Smooth muscle cell (in vitro differentiated cells): ENCODE results near the gene RALB. TPM values are rescaled to one million over a fixed set of nuclear protein-coding genes. Genes with fewer than 3 reads are reported as not detected.

Experiments used
- DNase-seq: peaks from one replicate; lab custom pipeline; 2025; ENCODE audit not compliant: unreplicated experiment; lab: John Stamatoyannopoulos, UW
- H2AFZ ChIP-seq: fragments of 200-600 bp; sonication (generic); 2 replicates; pipeline ENCODE4 v1.6.0; 2016; ENCODE audit warnings: antibody characterized with exemption, low read depth, mild to moderate bottlenecking
- H3F3A ChIP-seq: fragments of 200-600 bp; sonication (generic); 2 replicates; pipeline ENCODE4 v1.6.0; 2017; ENCODE audit warnings: antibody characterized with exemption, low read depth
- H3K27ac ChIP-seq: fragments of 200-600 bp; sonication (generic); 2 replicates; pipeline ENCODE4 v1.5.1; 2016; ENCODE audit warnings: low read depth, mild to moderate bottlenecking
- H3K27me3 ChIP-seq: fragments of 200-600 bp; sonication (generic); 2 replicates; pipeline ENCODE4 v1.6.1; 2016; ENCODE audit warnings: low read depth, mild to moderate bottlenecking
- H3K36me3 ChIP-seq: fragments of 200-600 bp; sonication (generic); 2 replicates; pipeline ENCODE4 v1.5.1; 2016; ENCODE audit warnings: low read depth
- H3K4me1 ChIP-seq: fragments of 200-600 bp; sonication (generic); 2 replicates; pipeline ENCODE4 v1.5.1; 2016; ENCODE audit warnings: low read depth
- H3K4me2 ChIP-seq: fragments of 200-600 bp; sonication (generic); 2 replicates; pipeline ENCODE4 v1.6.0; 2016; ENCODE audit warnings: mild to moderate bottlenecking
- H3K4me3 ChIP-seq: fragments of 200-600 bp; sonication (generic); 2 replicates; pipeline ENCODE4 v1.5.1; 2016; ENCODE audit warnings: mild to moderate bottlenecking
- H3K79me2 ChIP-seq: fragments of 200-600 bp; sonication (generic); 2 replicates; pipeline ENCODE4 v1.6.0; 2016; ENCODE audit warnings: low read depth, mild to moderate bottlenecking
- H3K9ac ChIP-seq: fragments of 200-600 bp; sonication (generic); 2 replicates; pipeline ENCODE4 v1.6.0; 2016; ENCODE audit warnings: low read depth
- H3K9me3 ChIP-seq: fragments of 200-600 bp; sonication (generic); replicated peaks from 2 replicates; pipeline ENCODE4 v1.5.1; 2016; ENCODE audit warnings: low read depth
- H4K20me1 ChIP-seq: fragments of 200-600 bp; sonication (generic); 2 replicates; pipeline ENCODE4 v1.6.0; 2016; ENCODE audit warnings: low read depth
- CTCF ChIP-seq: fragments of 200-600 bp; sonication (generic); IDR thresholded peaks from 2 replicates; pipeline ENCODE4 v1.5.1; 2017; ENCODE audit warnings: borderline replicate concordance, mild to moderate bottlenecking, antibody characterized with exemption; ENCODE audit not compliant: insufficient read depth, poor library complexity, severe bottlenecking
- WGBS: methylation state at CpG from one replicate; pipeline ENCODE4 v1.1.7; 2016; ENCODE audit warnings: low lambda C conversion rate; 5-methylcytosine and 5-hydroxymethylcytosine counted together
- polyA plus RNA-seq: library from polyadenylated mRNA; unstranded; fragments of >200 nt; fragmentation: Nextera tagmentation; extraction: Ambion mirVana; gene quantifications from 2 replicates; pipeline ENCODE4 v1.2.1, GENCODE V29; 2016
- total RNA-seq: library from RNA; depleted of rRNA; stranded (reverse); fragments of >200 nt; gene quantifications from 2 replicates; pipeline ENCODE4 v1.2.3, GENCODE V29; 2014

Gene RALB
- total and polyA plus RNA-seq, 2 experiments from 2014 or later, result 69.9 to 73.4 TPM

DNA sequence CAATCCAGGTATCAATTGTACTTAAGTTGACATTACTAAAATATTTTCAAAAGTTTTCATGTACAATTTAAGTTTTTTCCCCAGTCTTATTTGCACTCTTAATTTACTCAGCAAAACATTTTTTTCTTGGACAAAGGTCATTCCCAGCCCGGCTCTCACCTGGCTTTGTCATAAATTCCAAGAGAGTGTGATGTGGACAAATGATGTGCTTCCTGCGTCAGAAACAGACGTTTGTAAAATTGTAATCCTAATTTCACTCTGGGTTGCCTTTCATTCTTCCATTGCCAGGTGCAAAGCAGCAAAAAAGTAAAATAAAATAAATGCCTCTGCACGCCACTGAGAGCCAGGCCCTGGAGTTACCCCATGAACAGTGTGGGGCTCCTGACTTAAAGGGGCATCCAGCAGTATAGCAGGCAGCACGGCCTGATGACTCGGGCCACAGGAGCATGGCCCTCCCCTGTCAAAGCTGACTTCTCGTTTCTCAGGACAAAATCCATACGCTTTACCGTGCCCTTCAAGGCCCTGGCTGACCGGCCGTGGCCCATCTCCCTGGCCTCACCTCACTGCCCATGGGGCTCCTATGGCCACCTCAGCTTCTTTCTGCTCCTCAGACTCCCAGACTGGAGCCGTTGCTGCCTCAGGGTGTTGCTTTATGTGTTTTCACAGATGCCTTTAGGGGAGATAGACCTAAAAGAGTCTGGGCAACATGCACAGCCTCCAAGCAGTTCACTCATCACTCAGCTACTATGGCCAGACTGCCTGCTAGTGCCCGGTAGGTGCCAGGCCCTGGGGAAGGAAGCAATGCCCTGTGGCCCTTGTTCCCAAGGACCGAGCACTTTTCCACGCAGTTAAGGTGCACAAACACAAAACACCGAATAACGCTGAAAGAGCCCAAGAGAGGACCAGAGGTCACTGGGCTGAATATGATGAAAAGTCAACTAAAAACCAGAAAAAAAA is 21.9 kb upstream of the RALB start:
- Histone ChIP-seq H3K4me3 (no peak overlapping the region), H4K20me1 (no peaks in the 10 kb centered on the region), H3K36me3 (no peaks in the 10 kb centered on the region), H3K9me3 (no peaks in the 10 kb centered on the region), H3K4me2 (no peak overlapping the region), H3K4me1 (no peaks in the 10 kb centered on the region), H3K27ac (no peak overlapping the region), H3K79me2 (no peaks in the 10 kb centered on the region), H3K9ac (no peak overlapping the region), H3F3A (no peaks in the 10 kb centered on the region), H3K27me3 (no peaks in the 10 kb centered on the region), H2AFZ (no peak overlapping the region)
- DNase-seq, result no peak
- no peak for TF ChIP-seq CTCF
- WGBS, result 90% methylated on average over 17 of the region's 17 CpGs

DNA sequence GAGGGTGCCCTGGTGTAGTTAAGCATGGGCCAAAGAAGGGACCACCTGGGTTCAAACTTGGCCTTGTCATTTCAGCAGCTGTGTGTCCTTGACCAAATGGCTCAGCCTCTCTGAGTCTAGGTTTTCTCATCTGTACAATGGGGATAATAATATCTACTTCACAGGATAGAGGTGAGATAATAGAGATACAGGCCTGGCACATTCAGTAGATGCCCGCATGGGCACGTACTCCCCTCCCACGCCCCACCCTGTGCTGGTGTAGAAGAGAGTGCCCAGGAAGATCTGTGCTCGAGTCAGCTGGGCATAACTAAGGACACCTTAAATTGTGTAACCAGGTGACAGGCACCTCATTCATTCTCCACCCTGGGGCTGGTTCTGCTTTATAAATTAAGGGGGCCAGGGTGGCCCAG is 21.1 kb upstream of the RALB start:
- Histone ChIP-seq H2AFZ (no peak overlapping the region), H4K20me1 (no peaks in the 10 kb centered on the region), H3K9ac (no peak overlapping the region), H3K4me3 (no peak overlapping the region), H3K27me3 (no peaks in the 10 kb centered on the region), H3K36me3 (no peaks in the 10 kb centered on the region), H3K79me2 (no peaks in the 10 kb centered on the region), H3K4me1 (no peaks in the 10 kb centered on the region), H3K4me2 (no peak overlapping the region), H3K9me3 (no peaks in the 10 kb centered on the region), H3K27ac (no peak overlapping the region), H3F3A (no peaks in the 10 kb centered on the region)
- no peak for DNase-seq
- TF ChIP-seq CTCF, result no peak
- WGBS, result 98% methylated on average over 4 of the region's 4 CpGs

DNA sequence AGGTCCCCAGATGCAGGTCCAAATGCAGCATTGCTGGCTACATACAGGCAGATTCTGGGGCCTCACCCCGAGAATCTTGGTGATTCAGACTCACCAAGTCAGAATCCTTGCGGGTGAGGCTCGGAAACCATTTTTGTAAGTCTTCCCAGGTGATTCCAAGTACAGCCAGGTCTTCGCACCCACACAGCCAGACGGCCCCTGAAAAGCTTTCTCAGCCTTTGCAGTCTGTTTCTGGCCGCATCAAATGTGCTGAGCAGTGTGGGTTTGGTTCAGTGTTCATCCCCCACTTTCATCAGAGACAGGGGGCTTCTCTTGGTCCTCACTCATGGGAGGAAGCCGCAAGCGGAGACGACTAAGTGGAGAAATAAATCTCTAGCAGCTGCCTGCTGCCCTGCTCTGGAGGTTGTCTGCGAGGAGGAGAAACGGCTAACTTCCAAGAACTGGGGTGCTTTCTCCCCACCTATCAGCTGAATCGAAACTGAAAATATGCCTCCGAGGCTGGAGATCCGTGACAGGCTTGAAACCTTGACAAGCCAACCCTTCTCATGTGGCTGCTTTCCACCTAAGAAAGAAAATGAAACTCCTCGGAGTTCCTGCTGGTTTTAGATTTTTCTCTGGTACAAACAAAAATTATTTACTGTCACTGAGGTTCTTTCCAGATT is 20.5 kb upstream of the RALB start:
- no peaks in the 10 kb centered on the region for H3K79me2 ChIP-seq
- no peak overlapping the region for H3K27ac ChIP-seq
- H3K9ac ChIP-seq, result no peak overlapping the region
- no peak for DNase-seq
- no peak for TF ChIP-seq CTCF
- H4K20me1 ChIP-seq, result no peaks in the 10 kb centered on the region
- H3F3A ChIP-seq, result no peaks in the 10 kb centered on the region
- no peaks in the 10 kb centered on the region for H3K36me3 ChIP-seq
- no peaks in the 10 kb centered on the region for H3K9me3 ChIP-seq
- H3K27me3 ChIP-seq, result no peaks in the 10 kb centered on the region
- no peak overlapping the region for H3K4me3 ChIP-seq
- WGBS, result 92% methylated on average over 15 of the region's 15 CpGs
- no peaks in the 10 kb centered on the region for H3K4me1 ChIP-seq
- H3K4me2 ChIP-seq, result no peak overlapping the region
- H2AFZ ChIP-seq, result no peak overlapping the region
